Liver (tissue), 9 donors: ENCODE measurements around the gene ATP1B1. TPM values are rescaled to one million over a fixed set of nuclear protein-coding genes. Genes with fewer than 3 reads are reported as not detected.

Experiments used
- DNase-seq: peaks from one replicate; pipeline ENCODE4 v3.0.0-alpha.2; 2017; ENCODE audit warnings: low spot score
- H3K27ac ChIP-seq, 2 donors: one replicate each; pipeline ENCODE4 v1.7.0; 2013; ENCODE audit warnings: inconsistent platforms in 2 of 2, low read length in 2 of 2, control low read depth in 1 of 2, low read depth in 1 of 2, mild to moderate bottlenecking in 1 of 2
- H3K27me3 ChIP-seq, 4 donors: one replicate each; pipeline versions ENCODE4 v1.6.1 to v1.7.0; 2013; ENCODE audit warnings: low read length in 3 of 4, inconsistent platforms in 1 of 4, mild to moderate bottlenecking in 1 of 4, moderate library complexity in 1 of 4; ENCODE audit not compliant: control insufficient read depth in 4 of 4, insufficient read depth in 4 of 4
- H3K36me3 ChIP-seq, 4 donors: one replicate each; pipeline versions ENCODE4 v1.6.1 to v1.7.0; 2013; ENCODE audit warnings: low read length in 3 of 4, mild to moderate bottlenecking in 3 of 4, low read depth in 1 of 4, moderate library complexity in 1 of 4; ENCODE audit not compliant: control insufficient read depth in 4 of 4, insufficient read depth in 3 of 4
- H3K4me1 ChIP-seq, 4 donors: one replicate each; pipeline versions ENCODE4 v1.6.1 to v1.7.0; 2013; ENCODE audit warnings: low read length in 3 of 4, mild to moderate bottlenecking in 3 of 4, moderate library complexity in 1 of 4; ENCODE audit not compliant: control insufficient read depth in 4 of 4, insufficient read depth in 4 of 4
- H3K4me3 ChIP-seq, 3 donors: one replicate each; pipeline versions ENCODE4 v1.6.1 to v1.7.0; 2013; ENCODE audit warnings: low read length in 3 of 3, control low read depth in 1 of 3, low read depth in 1 of 3, mild to moderate bottlenecking in 1 of 3
- H3K9ac ChIP-seq, 2 donors: one replicate each; pipeline ENCODE4 v1.7.0; 2013; ENCODE audit warnings: low read length in 2 of 2, mild to moderate bottlenecking in 2 of 2, moderate library complexity in 2 of 2, control low read depth in 1 of 2, low read depth in 1 of 2
- H3K9me3 ChIP-seq, 4 donors: one replicate each; pipeline versions ENCODE4 v1.6.1 to v1.7.0; 2013; ENCODE audit warnings: low read length in 3 of 4; ENCODE audit not compliant: control insufficient read depth in 4 of 4
- EGR1 ChIP-seq, 2 donors: IDR thresholded peaks; 2 replicates each; pipeline ENCODE4 v1.6.1; 2016 to 2018; ENCODE audit warnings: antibody characterized with exemption in 2 of 2, low read depth in 2 of 2
- FOXA2 ChIP-seq: IDR thresholded peaks from 2 replicates; pipeline ENCODE4 v1.6.1; 2016; ENCODE audit warnings: antibody characterized with exemption
- GABPA ChIP-seq, 2 donors: IDR thresholded peaks in 1 of 2; conservative IDR thresholded peaks in 1 of 2; 2 replicates each; pipeline ENCODE4 v1.6.1; 2016; ENCODE audit warnings: antibody characterized with exemption in 2 of 2, mild to moderate bottlenecking in 1 of 2, moderate library complexity in 1 of 2
- HNF4A ChIP-seq, 2 donors: conservative IDR thresholded peaks; 2 replicates each; pipeline ENCODE4 v1.6.1; 2016; ENCODE audit warnings: antibody characterized with exemption in 2 of 2, mild to moderate bottlenecking in 2 of 2
- HNF4G ChIP-seq: IDR thresholded peaks from 2 replicates; pipeline ENCODE4 v1.6.1; 2016; ENCODE audit warnings: antibody characterized with exemption
- JUND ChIP-seq, 2 donors: IDR thresholded peaks; 2 replicates each; pipeline ENCODE4 v1.6.1; 2016; ENCODE audit warnings: antibody characterized with exemption in 2 of 2
- NR2F2 ChIP-seq: IDR thresholded peaks from 2 replicates; pipeline ENCODE4 v1.6.1; 2016; ENCODE audit warnings: antibody characterized with exemption
- RAD21 ChIP-seq, 2 donors: IDR thresholded peaks; 2 replicates each; pipeline ENCODE4 v1.6.1; 2016; ENCODE audit warnings: antibody characterized with exemption in 2 of 2, mild to moderate bottlenecking in 2 of 2
- RXRA ChIP-seq, 2 donors: IDR thresholded peaks; 2 replicates each; pipeline ENCODE4 v1.6.1; 2017 to 2018; ENCODE audit warnings: antibody characterized with exemption in 2 of 2, mild to moderate bottlenecking in 1 of 2
- SP1 ChIP-seq: IDR thresholded peaks from 2 replicates; pipeline ENCODE4 v1.6.1; 2018; ENCODE audit warnings: antibody characterized with exemption, mild to moderate bottlenecking
- TAF1 ChIP-seq: conservative IDR thresholded peaks from 2 replicates; pipeline ENCODE4 v1.6.1; 2016; ENCODE audit warnings: antibody characterized with exemption, mild to moderate bottlenecking
- YY1 ChIP-seq: IDR thresholded peaks from 2 replicates; pipeline ENCODE4 v1.6.1; 2016; ENCODE audit warnings: antibody characterized with exemption, mild to moderate bottlenecking
- WGBS: extraction: QIAGEN DNeasy Blood & Tissue Kit; methylation state at CpG from one replicate; pipeline ENCODE4 v1.1.7; 2013; 5-methylcytosine and 5-hydroxymethylcytosine counted together
- polyA plus RNA-seq, 2 donors: library from polyadenylated mRNA; stranded (reverse) in 1 of 2; unstranded in 1 of 2; fragments of 200-250 nt in 1 of 2; fragments of >200 nt in 1 of 2; fragmentation: Nextera tagmentation in 1 of 2; extraction: Ambion mirVana in 1 of 2; gene quantifications; one replicate each; pipeline versions ENCODE4 v1.2.1 to v1.2.3, GENCODE V29; 2013 to 2015
- total RNA-seq, 2 donors: library from RNA; depleted of rRNA; stranded (reverse); fragments of >200 nt; gene quantifications; one replicate each; pipeline ENCODE4 v1.2.3, GENCODE V29; 2014
- TF ChIP-seq, protein P1 (sequence below): fragments of 150-350 bp; IDR thresholded peaks from 2 replicates; pipeline ENCODE4 v1.5.1; 2017; ENCODE audit warnings: improper control_type of control experiment, low read depth, low read length; ENCODE audit not compliant: missing input control
- TF ChIP-seq, protein P2 (sequence below): IDR thresholded peaks from 2 replicates; pipeline ENCODE4 v1.6.1; 2016; ENCODE audit warnings: antibody characterized with exemption
- TF ChIP-seq, protein P3 (sequence below): IDR thresholded peaks from 2 replicates; pipeline ENCODE4 v1.6.1; 2016; ENCODE audit warnings: antibody characterized with exemption
- TF ChIP-seq, protein P4 (sequence below): IDR thresholded peaks from 2 replicates; pipeline ENCODE4 v1.6.1; 2016; ENCODE audit warnings: antibody characterized with exemption, mild to moderate bottlenecking
- donor health status: healthy.
- donor health status: healthy.
- donor health status: healthy.
- donor health status: healthy.
- donor health status: healthy.

Gene ATP1B1
- total and polyA plus RNA-seq, 4 donors, result 36.1 to 57.0 (median 46.5) TPM

DNA sequence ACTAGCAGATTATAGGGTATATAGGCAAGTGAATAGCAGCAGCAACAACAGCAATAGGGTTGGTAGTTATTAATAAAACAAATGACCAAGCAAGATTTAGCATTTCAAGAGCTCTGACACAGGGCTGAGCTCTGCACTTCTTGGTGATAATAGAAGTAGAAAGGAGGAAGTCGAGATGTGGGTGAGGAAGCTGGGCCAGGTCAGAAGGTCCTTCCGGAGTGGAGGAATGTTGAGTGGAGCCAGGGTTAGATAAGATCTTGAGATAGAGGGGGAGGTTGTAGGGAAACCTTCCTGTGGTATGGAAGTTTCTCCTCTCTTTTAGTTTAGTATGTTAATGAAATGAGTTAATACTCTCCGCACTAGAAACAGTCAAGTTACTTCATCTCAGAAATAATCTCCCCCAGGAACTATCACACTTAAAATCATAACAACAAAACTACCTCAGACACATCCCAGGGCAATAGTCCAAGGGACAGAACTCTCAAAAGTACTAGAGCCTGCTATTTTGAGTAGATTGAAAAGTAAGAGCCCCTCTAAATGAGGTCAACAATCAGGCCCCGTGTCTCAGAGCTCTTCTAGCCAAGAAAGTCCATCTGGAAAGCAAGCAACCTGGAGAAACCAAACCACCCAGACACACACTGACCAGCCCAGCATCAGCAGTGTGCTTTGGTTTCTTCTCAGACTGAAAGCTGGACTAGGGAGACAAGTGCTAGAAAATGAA, 45.4 kb upstream of the ATP1B1 start:
- Histone ChIP-seq H3K9ac (no peak overlapping the region), H3K4me3 (no peak overlapping the region), H3K9me3 (peaks cover 0 to 3% (median 0%) of the 10 kb centered on the region in 4 donors), H3K4me1 (no peaks in the 10 kb centered on the region), H3K27ac (no peak overlapping the region), H3K36me3 (no peaks in the 10 kb centered on the region), H3K27me3 (no peaks in the 10 kb centered on the region)
- TF ChIP-seq RXRA (IDR thresholded peaks at IDR 0.05) (no peak), HNF4G (no peak), SP1 (no peak), YY1 (no peak), TAF1 (no peak), FOXA2 (no peak), JUND (IDR thresholded peaks at IDR 0.05) (no peak)
- TF ChIP-seq, protein P1, sequence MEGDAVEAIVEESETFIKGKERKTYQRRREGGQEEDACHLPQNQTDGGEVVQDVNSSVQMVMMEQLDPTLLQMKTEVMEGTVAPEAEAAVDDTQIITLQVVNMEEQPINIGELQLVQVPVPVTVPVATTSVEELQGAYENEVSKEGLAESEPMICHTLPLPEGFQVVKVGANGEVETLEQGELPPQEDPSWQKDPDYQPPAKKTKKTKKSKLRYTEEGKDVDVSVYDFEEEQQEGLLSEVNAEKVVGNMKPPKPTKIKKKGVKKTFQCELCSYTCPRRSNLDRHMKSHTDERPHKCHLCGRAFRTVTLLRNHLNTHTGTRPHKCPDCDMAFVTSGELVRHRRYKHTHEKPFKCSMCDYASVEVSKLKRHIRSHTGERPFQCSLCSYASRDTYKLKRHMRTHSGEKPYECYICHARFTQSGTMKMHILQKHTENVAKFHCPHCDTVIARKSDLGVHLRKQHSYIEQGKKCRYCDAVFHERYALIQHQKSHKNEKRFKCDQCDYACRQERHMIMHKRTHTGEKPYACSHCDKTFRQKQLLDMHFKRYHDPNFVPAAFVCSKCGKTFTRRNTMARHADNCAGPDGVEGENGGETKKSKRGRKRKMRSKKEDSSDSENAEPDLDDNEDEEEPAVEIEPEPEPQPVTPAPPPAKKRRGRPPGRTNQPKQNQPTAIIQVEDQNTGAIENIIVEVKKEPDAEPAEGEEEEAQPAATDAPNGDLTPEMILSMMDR, result no peak
- TF ChIP-seq, protein P2, sequence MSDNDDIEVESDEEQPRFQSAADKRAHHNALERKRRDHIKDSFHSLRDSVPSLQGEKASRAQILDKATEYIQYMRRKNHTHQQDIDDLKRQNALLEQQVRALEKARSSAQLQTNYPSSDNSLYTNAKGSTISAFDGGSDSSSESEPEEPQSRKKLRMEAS, result no peak
- TF ChIP-seq, protein P3, sequence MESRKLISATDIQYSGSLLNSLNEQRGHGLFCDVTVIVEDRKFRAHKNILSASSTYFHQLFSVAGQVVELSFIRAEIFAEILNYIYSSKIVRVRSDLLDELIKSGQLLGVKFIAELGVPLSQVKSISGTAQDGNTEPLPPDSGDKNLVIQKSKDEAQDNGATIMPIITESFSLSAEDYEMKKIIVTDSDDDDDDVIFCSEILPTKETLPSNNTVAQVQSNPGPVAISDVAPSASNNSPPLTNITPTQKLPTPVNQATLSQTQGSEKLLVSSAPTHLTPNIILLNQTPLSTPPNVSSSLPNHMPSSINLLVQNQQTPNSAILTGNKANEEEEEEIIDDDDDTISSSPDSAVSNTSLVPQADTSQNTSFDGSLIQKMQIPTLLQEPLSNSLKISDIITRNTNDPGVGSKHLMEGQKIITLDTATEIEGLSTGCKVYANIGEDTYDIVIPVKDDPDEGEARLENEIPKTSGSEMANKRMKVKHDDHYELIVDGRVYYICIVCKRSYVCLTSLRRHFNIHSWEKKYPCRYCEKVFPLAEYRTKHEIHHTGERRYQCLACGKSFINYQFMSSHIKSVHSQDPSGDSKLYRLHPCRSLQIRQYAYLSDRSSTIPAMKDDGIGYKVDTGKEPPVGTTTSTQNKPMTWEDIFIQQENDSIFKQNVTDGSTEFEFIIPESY, result no peak
- TF ChIP-seq, protein P4, sequence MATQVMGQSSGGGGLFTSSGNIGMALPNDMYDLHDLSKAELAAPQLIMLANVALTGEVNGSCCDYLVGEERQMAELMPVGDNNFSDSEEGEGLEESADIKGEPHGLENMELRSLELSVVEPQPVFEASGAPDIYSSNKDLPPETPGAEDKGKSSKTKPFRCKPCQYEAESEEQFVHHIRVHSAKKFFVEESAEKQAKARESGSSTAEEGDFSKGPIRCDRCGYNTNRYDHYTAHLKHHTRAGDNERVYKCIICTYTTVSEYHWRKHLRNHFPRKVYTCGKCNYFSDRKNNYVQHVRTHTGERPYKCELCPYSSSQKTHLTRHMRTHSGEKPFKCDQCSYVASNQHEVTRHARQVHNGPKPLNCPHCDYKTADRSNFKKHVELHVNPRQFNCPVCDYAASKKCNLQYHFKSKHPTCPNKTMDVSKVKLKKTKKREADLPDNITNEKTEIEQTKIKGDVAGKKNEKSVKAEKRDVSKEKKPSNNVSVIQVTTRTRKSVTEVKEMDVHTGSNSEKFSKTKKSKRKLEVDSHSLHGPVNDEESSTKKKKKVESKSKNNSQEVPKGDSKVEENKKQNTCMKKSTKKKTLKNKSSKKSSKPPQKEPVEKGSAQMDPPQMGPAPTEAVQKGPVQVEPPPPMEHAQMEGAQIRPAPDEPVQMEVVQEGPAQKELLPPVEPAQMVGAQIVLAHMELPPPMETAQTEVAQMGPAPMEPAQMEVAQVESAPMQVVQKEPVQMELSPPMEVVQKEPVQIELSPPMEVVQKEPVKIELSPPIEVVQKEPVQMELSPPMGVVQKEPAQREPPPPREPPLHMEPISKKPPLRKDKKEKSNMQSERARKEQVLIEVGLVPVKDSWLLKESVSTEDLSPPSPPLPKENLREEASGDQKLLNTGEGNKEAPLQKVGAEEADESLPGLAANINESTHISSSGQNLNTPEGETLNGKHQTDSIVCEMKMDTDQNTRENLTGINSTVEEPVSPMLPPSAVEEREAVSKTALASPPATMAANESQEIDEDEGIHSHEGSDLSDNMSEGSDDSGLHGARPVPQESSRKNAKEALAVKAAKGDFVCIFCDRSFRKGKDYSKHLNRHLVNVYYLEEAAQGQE, result no peak
- 60% methylated on average over 4 of the region's 4 CpGs for WGBS
- DNase-seq, result no peak

DNA sequence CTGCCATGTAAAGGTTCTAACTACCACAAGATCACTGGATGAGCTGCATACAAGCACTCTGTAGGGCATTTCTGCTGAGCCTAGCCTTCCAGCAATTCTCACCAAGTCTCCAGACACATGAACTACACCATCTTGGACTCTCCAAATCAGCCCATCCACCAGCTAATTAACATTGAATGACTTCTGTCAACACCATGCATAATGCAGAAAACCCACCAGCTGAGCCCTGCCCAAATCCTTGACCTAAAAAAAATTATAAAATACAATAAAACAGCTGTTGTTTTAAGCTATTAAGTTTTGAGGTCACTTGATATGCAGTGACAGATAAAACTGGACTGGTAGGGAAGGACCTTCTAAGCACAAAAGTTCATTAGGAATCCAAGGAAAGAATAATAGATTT, 44.3 kb upstream of the ATP1B1 start:
- H3K36me3 ChIP-seq, result no peaks in the 10 kb centered on the region
- H3K4me3 ChIP-seq, result no peak overlapping the region
- no peak for DNase-seq
- H3K27ac ChIP-seq, result no peak overlapping the region
- H3K4me1 ChIP-seq, result no peaks in the 10 kb centered on the region
- H3K27me3 ChIP-seq, result no peaks in the 10 kb centered on the region
- H3K9me3 ChIP-seq, result peaks cover 0 to 3% (median 2%) of the 10 kb centered on the region in 4 donors
- H3K9ac ChIP-seq, result no peak overlapping the region
- TF ChIP-seq RAD21 (IDR thresholded peaks at IDR 0.05), result no peak
- no peak for TF ChIP-seq JUND (IDR thresholded peaks at IDR 0.05)
- no peak for TF ChIP-seq HNF4A (conservative IDR thresholded peaks at IDR 0.05)
- TF ChIP-seq EGR1 (IDR thresholded peaks at IDR 0.05; ENCODE audit: low read depth in 2 of 2), result no peak
- TF ChIP-seq TAF1, result no peak
- TF ChIP-seq, protein P4, result no peak
- TF ChIP-seq HNF4G, result no peak
- TF ChIP-seq, protein P2, result no peak
- no peak for TF ChIP-seq GABPA (IDR thresholded peaks at IDR 0.05 in 1 of 2, conservative IDR thresholded peaks at IDR 0.05 in 1 of 2)
- TF ChIP-seq NR2F2, result no peak
- no peak for TF ChIP-seq YY1
- no peak for TF ChIP-seq FOXA2
- no peak for TF ChIP-seq SP1
- TF ChIP-seq RXRA (IDR thresholded peaks at IDR 0.05), result no peak
- TF ChIP-seq, protein P1, result no peak
